Coronary artery (tissue), 2 donors: ENCODE measurements around the gene MARCHF3.
"Not testable (repeated sequence)": the region's sequence is repeated elsewhere in the genome, so short reads cannot be mapped to it uniquely, and the experiment has no call there.

Experiments
- DNase-seq: peaks from one replicate; pipeline ENCODE4 v3.0.0-alpha.2; 2017; ENCODE audit warnings: low spot score
- H3K27ac ChIP-seq, 2 donors: fragments of 200-600 bp; sonication (generic); one replicate each; pipeline ENCODE4 v1.5.1; 2016 to 2019
- H3K4me3 ChIP-seq: fragments of 200-600 bp; sonication (generic); 2 replicates; pipeline ENCODE4 v1.5.1; 2016; ENCODE audit warnings: mild to moderate bottlenecking, moderate library complexity
- CTCF ChIP-seq: fragments of 200-600 bp; sonication (generic); IDR thresholded peaks from one replicate; pipeline ENCODE4 v1.5.1; 2019; ENCODE audit warnings: antibody characterized with exemption

MARCHF3 gene

DNA sequence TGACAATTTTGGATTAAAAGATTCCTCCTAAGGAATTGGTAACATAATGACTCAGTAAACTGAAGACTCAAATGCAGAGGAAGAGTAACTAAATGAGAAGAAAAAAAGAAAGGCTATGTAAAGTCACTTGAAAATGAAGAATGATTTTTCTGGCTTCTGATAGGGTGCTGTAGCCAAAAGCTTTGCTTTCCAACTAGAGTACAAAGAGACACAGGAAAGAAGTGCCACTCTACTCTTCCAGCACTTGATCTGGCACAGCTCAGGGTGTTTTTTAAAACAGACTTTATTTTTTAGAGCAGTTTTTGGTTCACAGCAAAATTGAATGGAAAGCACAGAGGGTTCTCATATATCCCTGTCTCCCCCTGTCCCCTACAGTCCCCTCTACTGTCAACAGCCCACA lies 130.9 kb downstream of the MARCHF3 start:
- Histone ChIP-seq H3K4me3 (no peak overlapping the region), H3K27ac (no peak overlapping the region)
- TF ChIP-seq CTCF: no peak
- no peak for DNase-seq

DNA sequence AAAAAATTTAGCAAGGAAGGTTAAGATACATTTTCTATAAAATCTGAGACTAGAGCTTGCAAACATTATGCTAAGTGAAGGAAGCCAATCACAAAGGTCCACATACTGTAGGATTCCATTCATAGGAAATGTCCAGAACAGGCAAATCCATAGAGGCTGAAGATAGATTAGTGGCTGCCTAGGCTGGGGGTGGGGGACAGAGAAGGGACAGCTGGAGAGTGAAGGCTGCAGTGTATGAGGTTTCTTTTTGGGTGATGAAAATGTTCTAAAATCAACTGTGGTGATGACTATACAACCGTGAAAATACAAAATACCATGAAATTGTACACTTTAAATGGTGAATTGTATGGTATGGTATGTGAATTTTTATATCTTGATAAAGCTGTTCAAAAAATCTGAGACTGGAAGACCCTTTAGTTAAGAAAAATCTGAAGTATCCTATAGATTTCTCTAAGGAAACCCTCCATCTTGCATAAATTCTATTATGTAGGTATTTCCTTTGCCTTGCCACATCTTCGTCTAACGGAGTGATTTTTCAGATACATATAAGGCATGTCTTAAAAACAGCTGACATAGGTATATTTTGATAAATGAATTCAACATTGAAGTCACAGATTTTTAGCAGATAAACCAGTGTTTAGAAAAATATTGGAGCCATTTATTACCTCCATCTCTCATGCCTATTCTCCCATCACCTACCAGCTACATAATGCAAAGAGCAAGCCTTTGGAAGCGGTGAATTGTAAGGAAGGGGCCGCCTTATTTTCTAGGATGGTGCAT lies 132.3 kb downstream of the MARCHF3 start:
- H3K4me3 ChIP-seq: no peak overlapping the region
- TF ChIP-seq CTCF: no peak
- no peak overlapping the region for H3K27ac ChIP-seq
- DNase-seq: no peak

- DNase-seq: no peak
- TF ChIP-seq CTCF: no peak
- no peak overlapping the region for H3K27ac ChIP-seq
- no peak overlapping the region for H3K4me3 ChIP-seq
Measured at GRCh38 chr5:126896170-126896702, 134.1 kb downstream of the MARCHF3 start.

DNA sequence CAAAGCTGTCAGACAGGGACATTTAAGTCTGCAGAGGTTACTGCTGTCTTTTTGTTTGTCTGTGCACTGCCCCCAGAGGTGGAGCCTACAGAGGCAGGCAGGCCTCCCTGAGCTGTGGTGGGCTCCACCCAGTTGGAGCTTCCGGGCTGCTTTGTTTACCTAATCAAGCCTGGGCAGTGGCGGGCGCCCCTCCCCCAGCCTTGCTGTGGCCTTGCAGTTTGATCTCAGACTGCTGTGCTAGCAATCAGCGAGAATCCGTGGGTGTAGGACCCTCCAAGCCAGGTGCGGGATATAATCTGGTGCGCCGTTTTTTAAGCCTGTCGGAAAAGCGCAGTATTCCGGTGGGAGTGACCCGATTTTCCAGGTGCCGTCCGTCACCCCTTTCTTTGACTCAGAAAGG lies 134.6 kb downstream of the MARCHF3 start:
- not testable (repeated sequence) for H3K4me3 ChIP-seq, DNase-seq, H3K27ac ChIP-seq

GRCh38 chr5:126890414-126890813 lies 139.9 kb downstream of the MARCHF3 start:
- not testable (repeated sequence) for H3K4me3 ChIP-seq, H3K27ac ChIP-seq, DNase-seq

GRCh38 chr5:126888175-126888574 lies 142.2 kb downstream of the MARCHF3 start:
- no peak for TF ChIP-seq CTCF
- DNase-seq: no peak
- Histone ChIP-seq H3K4me3 (no peak overlapping the region), H3K27ac (no peak overlapping the region)

DNA sequence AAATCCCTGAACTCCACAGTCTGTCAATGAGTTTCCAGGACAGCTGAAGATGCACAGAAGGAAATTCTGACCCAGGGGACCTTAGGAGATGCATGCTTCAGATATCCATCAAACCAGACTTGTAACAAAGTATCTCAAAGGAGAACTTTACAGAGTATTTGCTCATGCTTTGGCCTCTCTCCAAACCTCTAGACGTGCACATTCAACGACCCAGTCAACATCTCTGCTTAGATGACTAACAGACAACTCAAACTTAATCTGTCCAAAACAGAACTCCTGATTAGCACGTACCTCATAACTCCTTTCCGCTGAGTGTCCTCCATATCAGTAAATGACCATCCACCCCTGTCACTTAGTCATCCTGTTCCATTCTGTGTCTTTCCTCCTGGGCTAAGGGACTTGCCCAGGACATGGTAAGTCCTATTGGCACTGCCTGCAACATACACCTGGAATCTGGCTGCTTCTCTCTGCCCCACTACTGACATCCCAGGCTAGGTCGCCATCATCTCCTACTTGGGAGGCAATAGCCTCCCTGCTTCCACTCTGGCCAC lies 146.0 kb downstream of the MARCHF3 start:
- no peak overlapping the region for H3K4me3 ChIP-seq
- H3K27ac ChIP-seq: no peak overlapping the region
- DNase-seq: no peak
- no peak for TF ChIP-seq CTCF

GRCh38 chr5:126883564-126884245 lies 146.7 kb downstream of the MARCHF3 start:
- DNase-seq: no peak

More at GRCh38 chr5:126883564-126884245, 146.7 kb downstream of the MARCHF3 start:
- TF ChIP-seq CTCF: no peak
- no peak overlapping the region for H3K27ac ChIP-seq
- no peak overlapping the region for H3K4me3 ChIP-seq
